Endothelial cell of umbilical vein (primary cell): ENCODE results near the gene FAM216A. TPM values are rescaled to one million over a fixed set of nuclear protein-coding genes. Genes with fewer than 3 reads are reported as not detected.

Source experiments
- BruUV-seq: library from RNA; stranded (reverse); fragments of 400-500 nt; replicated peaks from 2 replicates; lab custom pipeline; 2021; lab: Mats Ljungman, UMichigan
- CTCF ChIA-PET: fragments of 300-600, 350-600 bp; sonication (Branson Sonifier 250); formaldehyde crosslinking; loops from one replicate; lab custom pipeline; 2021; ENCODE audit warnings: antibody characterized with exemption, inconsistent platforms; lab: Charles Lee
- POLR2A ChIA-PET: fragments of 300-600, 350-600 bp; sonication (Branson Sonifier 250); formaldehyde crosslinking; loops from one replicate; lab custom pipeline; 2021; ENCODE audit warnings: antibody characterized with exemption, inconsistent platforms; lab: Charles Lee
- DNase-seq: peaks from one replicate; pipeline ENCODE4 v3.0.0-alpha.2; 2011; ENCODE audit warnings: low read depth, low spot score
- FAIRE-seq: peaks from 2 replicates; lab custom pipeline; 2011; peaks lifted over from hg19 to GRCh38; lab: Jason Lieb, UNC
- H2AFZ ChIP-seq: 2 replicates; pipeline ENCODE4 v1.6.0; 2012; ENCODE audit warnings: low read depth, low read length, control low read depth, inconsistent platforms
- H3K27ac ChIP-seq: 2 replicates; pipeline ENCODE4 v1.5.1; 2011; ENCODE audit warnings: low read depth, mild to moderate bottlenecking, control low read depth, low read length, moderate library complexity; ENCODE audit not compliant: insufficient read depth
- H3K27me3 ChIP-seq, 2 experiments: 2 replicates each; pipeline versions ENCODE4 v1.6.0 to v1.6.1; 2011; ENCODE audit warnings: low read length in 2 of 2, mixed read lengths in 1 of 2; ENCODE audit not compliant: control insufficient read depth in 2 of 2, insufficient read depth in 2 of 2
- H3K36me3 ChIP-seq, 2 experiments: 2 replicates in 1 of 2; 3 replicates in 1 of 2; pipeline ENCODE4 v1.5.1; 2011; ENCODE audit warnings: low read length in 2 of 2, mild to moderate bottlenecking in 1 of 2, moderate library complexity in 1 of 2; ENCODE audit not compliant: control insufficient read depth in 2 of 2, insufficient read depth in 2 of 2; ENCODE audit errors: extremely low read depth in 1 of 2
- H3K4me1 ChIP-seq: 3 replicates; pipeline ENCODE4 v1.5.1; 2011; ENCODE audit warnings: mild to moderate bottlenecking, low read length; ENCODE audit not compliant: control insufficient read depth, insufficient read depth; ENCODE audit errors: extremely low read depth
- H3K4me2 ChIP-seq: 2 replicates; pipeline ENCODE4 v1.6.1; 2011; ENCODE audit warnings: low read length, control low read depth, mixed read lengths; ENCODE audit not compliant: insufficient read depth
- H3K4me3 ChIP-seq, 3 experiments: fragments of 200-600 bp in 1 of 3; sonication (generic), shearing (Covaris generic) in 1 of 3; replicated peaks in 1 of 3; 2 replicates each; pipeline ENCODE4 v1.5.1; 2011 to 2016; ENCODE audit warnings: control low read depth in 3 of 3, low read length in 3 of 3, mild to moderate bottlenecking in 2 of 3, inconsistent platforms in 1 of 3, low read depth in 1 of 3, moderate library complexity in 1 of 3; ENCODE audit not compliant: insufficient read depth in 1 of 3
- H3K79me2 ChIP-seq: 2 replicates; pipeline ENCODE4 v1.6.0; 2012; ENCODE audit warnings: low read length, inconsistent platforms; ENCODE audit not compliant: control insufficient read depth, insufficient read depth
- H3K9ac ChIP-seq: replicated peaks from 2 replicates; pipeline ENCODE3; 2011; ENCODE audit warnings: low read length, control low read depth; ENCODE audit not compliant: insufficient read depth; ENCODE audit errors: extremely low read depth
- H3K9me1 ChIP-seq: replicated peaks from 3 replicates; pipeline ENCODE4 v1.6.0; 2011; ENCODE audit warnings: mild to moderate bottlenecking, low read length; ENCODE audit not compliant: control insufficient read depth, insufficient read depth; ENCODE audit errors: extremely low read depth
- H3K9me3 ChIP-seq: replicated peaks from 2 replicates; pipeline ENCODE4 v1.5.1; 2012; ENCODE audit warnings: low read length, inconsistent platforms; ENCODE audit not compliant: control insufficient read depth, insufficient read depth
- H4K20me1 ChIP-seq: replicated peaks from 2 replicates; pipeline ENCODE3; 2011; ENCODE audit warnings: mild to moderate bottlenecking, low read length; ENCODE audit not compliant: control insufficient read depth, insufficient read depth; ENCODE audit errors: extremely low read depth
- EZH2 ChIP-seq: IDR thresholded peaks from 2 replicates; pipeline ENCODE4 v1.6.1; 2012; ENCODE audit warnings: borderline replicate concordance, low read depth, mild to moderate bottlenecking, moderate library complexity, low read length, inconsistent platforms; ENCODE audit not compliant: severe bottlenecking
- FOS ChIP-seq: IDR thresholded peaks from 2 replicates; pipeline ENCODE4 v1.6.1; 2011; ENCODE audit warnings: mild to moderate bottlenecking, low read length, moderate library complexity, borderline replicate concordance; ENCODE audit not compliant: insufficient read depth
- GATA2 ChIP-seq: IDR thresholded peaks from 2 replicates; pipeline ENCODE4 v1.7.0; 2011; ENCODE audit warnings: low read depth, mild to moderate bottlenecking, moderate library complexity, mixed read lengths, low read length; ENCODE audit not compliant: insufficient read length, insufficient read depth
- JUN ChIP-seq: IDR thresholded peaks from 2 replicates; pipeline ENCODE4 v1.6.1; 2011; ENCODE audit warnings: borderline replicate concordance, low read depth; ENCODE audit not compliant: insufficient read length, insufficient read depth
- MYC ChIP-seq: IDR thresholded peaks from one replicate; pipeline ENCODE4 v1.6.1; 2011; ENCODE audit warnings: mild to moderate bottlenecking, low read depth, low read length
- POLR2A ChIP-seq: IDR thresholded peaks from 2 replicates; pipeline ENCODE4 v1.6.1; 2012; ENCODE audit warnings: low read depth, mild to moderate bottlenecking, control low read depth, low read length
- POLR2AphosphoS5 ChIP-seq: IDR thresholded peaks from 2 replicates; pipeline ENCODE4 v1.6.1; 2012; ENCODE audit warnings: low read depth, mild to moderate bottlenecking, control low read depth, low read length, moderate library complexity; ENCODE audit not compliant: insufficient read depth
- dilution Hi-C: fragments of 300-500 bp; cut with MboI; formaldehyde crosslinking; loops from one replicate; pipeline ENCODE4 v1.15.0; 2019; ENCODE audit warnings: low sequenced_read_pairs; ENCODE audit not compliant: extremely low pct_ligation_motif_present
- intact Hi-C: fragments of 100-400 bp; cut with micrococcal nuclease; formaldehyde crosslinking; loops from one replicate; pipeline ENCODE4 v1.10.0; 2022
- polyA plus RNA-seq, 4 experiments: library from polyadenylated mRNA; depleted of rRNA in 3 of 4; stranded (reverse) in 3 of 4; unstranded in 1 of 4; fragments of >200 nt; gene quantifications; 2 replicates each; pipeline versions ENCODE4 v1.2.1 to v1.2.3, GENCODE V29; 2011 to 2012; ENCODE audit warnings: missing spikeins in 1 of 4
- total RNA-seq: library from RNA; stranded (reverse); gene quantifications from 2 replicates; pipeline ENCODE4 v1.2.3, GENCODE V29; 2021
- TF ChIP-seq, protein P1 (sequence below): IDR thresholded peaks from 2 replicates; pipeline ENCODE4 v1.6.1; 2011; ENCODE audit not compliant: insufficient read depth, insufficient read length
- TF ChIP-seq, protein P2 (sequence below), 2 donors: IDR thresholded peaks; 1 replicate in 1 of 2; 2 replicates in 1 of 2; pipeline ENCODE4 v1.5.1; 2011; ENCODE audit warnings: low read length in 2 of 2, mild to moderate bottlenecking in 2 of 2, moderate library complexity in 2 of 2, control low read depth in 1 of 2, inconsistent platforms in 1 of 2, low read depth in 1 of 2; ENCODE audit not compliant: insufficient read depth in 1 of 2; ENCODE audit errors: extremely low read depth in 1 of 2

The FAM216A gene
- total and polyA plus RNA-seq, 2 donors (not counting 3 experiments of a cell fraction or from before 2014, with no cell fraction given): 11.6 to 11.7 TPM

DNA sequence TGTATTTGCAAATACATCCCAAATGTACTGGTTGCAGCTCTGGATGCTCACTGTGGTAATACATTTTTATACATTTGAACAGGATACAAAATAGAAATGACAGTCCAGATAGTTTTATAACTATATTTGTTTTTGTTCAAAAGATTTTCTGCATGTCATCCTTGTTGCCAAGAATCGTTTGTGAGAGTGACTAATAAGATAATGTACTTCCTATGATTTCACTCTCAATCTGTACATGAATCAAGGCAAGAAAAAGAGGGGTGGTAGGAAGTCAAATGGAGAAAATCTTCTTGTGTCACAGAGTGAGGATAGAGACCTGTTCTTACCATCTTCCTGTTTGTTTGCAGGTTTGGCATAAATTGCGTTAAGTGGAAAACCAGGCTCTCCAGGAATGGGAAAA is 32.4 kb upstream of the FAM216A start:
- dilution Hi-C loops (no loop called here), intact Hi-C loops (no loop called here)
- no peak overlapping the region for H3K9ac ChIP-seq
- H3K36me3 ChIP-seq: peaks cover 7 to 16% of the 10 kb centered on the region in 2 experiments
- DNase-seq (peak; percentile 30), FAIRE-seq (peak; percentile 83)
- ChIA-PET CTCF (no interaction called here), POLR2A (no interaction called here)
- no peaks in the 10 kb centered on the region for H3K9me1 ChIP-seq
- peak; percentile 7 for TF ChIP-seq JUN
- no peak for TF ChIP-seq POLR2AphosphoS5
- peak; percentile 54 for TF ChIP-seq FOS
- TF ChIP-seq GATA2: peak; percentile 18
- TF ChIP-seq MYC: no peak
- H3K9me3 ChIP-seq: no peaks in the 10 kb centered on the region
- peaks cover 2% of the 10 kb centered on the region for H3K79me2 ChIP-seq
- H3K27ac ChIP-seq: peak overlapping the region; percentile 53
- H3K4me3 ChIP-seq: no peak overlapping the region
- H3K4me1 ChIP-seq: peaks cover 14% of the 10 kb centered on the region
- no peak overlapping the region for H2AFZ ChIP-seq
- H3K27me3 ChIP-seq: no peaks in the 10 kb centered on the region
- no TSS peak for BruUV-seq
- H3K4me2 ChIP-seq: peak overlapping the region; percentile 8
- H4K20me1 ChIP-seq: no peaks in the 10 kb centered on the region

DNA sequence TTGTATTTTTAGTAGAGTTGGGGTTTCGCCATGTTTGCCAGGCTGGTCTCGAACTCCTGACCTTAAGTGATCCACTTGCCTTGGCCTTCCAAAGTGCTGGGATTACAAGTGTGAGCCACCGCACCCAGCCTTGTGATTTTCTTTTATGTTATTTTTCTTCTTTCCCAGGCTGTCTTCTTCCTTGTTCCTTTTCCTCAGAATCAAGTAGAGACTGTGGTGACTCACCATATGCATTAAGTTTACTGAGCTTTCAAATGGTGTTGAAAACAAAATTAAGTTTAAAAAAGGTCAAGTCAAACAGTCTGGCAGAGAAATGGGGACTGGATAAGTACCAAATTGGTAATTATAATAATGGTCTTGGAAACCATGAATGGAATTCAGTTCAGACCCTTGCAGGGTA is 24.2 kb upstream of the FAM216A start:
- Histone ChIP-seq H3K9ac (no peak overlapping the region), H4K20me1 (no peaks in the 10 kb centered on the region), H3K27ac (no peak overlapping the region), H2AFZ (no peak overlapping the region), H3K79me2 (peaks cover 45% of the 10 kb centered on the region), H3K9me3 (no peaks in the 10 kb centered on the region), H3K9me1 (no peaks in the 10 kb centered on the region), H3K36me3 (peaks cover 0 to 13% of the 10 kb centered on the region in 2 experiments), H3K4me3 (no peak overlapping the region), H3K27me3 (no peaks in the 10 kb centered on the region), H3K4me1 (peaks cover 5% of the 10 kb centered on the region), H3K4me2 (no peak overlapping the region)
- POLR2A ChIA-PET: no interaction called here
- FAIRE-seq: no peak
- intact Hi-C loops: no loop called here
- DNase-seq: no peak
- CTCF ChIA-PET: interaction anchor here (1.3 to 1.9 kb wide), 2 partner anchors 13 to 156 kb away, joined by 8 read pairs; no protein-coding TSS in a partner anchor
- dilution Hi-C loops: no loop called here
- BruUV-seq: no TSS peak
- TF ChIP-seq EZH2: no peak
- TF ChIP-seq, protein P1, sequence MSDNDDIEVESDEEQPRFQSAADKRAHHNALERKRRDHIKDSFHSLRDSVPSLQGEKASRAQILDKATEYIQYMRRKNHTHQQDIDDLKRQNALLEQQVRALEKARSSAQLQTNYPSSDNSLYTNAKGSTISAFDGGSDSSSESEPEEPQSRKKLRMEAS: no peak
- no peak for TF ChIP-seq JUN
- no peak for TF ChIP-seq GATA2
- no peak for TF ChIP-seq POLR2A
- TF ChIP-seq, protein P2, sequence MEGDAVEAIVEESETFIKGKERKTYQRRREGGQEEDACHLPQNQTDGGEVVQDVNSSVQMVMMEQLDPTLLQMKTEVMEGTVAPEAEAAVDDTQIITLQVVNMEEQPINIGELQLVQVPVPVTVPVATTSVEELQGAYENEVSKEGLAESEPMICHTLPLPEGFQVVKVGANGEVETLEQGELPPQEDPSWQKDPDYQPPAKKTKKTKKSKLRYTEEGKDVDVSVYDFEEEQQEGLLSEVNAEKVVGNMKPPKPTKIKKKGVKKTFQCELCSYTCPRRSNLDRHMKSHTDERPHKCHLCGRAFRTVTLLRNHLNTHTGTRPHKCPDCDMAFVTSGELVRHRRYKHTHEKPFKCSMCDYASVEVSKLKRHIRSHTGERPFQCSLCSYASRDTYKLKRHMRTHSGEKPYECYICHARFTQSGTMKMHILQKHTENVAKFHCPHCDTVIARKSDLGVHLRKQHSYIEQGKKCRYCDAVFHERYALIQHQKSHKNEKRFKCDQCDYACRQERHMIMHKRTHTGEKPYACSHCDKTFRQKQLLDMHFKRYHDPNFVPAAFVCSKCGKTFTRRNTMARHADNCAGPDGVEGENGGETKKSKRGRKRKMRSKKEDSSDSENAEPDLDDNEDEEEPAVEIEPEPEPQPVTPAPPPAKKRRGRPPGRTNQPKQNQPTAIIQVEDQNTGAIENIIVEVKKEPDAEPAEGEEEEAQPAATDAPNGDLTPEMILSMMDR (IDR thresholded peaks at IDR 0.05; ENCODE audit: extremely low read depth in 1 of 2, insufficient read depth in 1 of 2, low read depth in 1 of 2, low read length in 2 of 2): no peak
- TF ChIP-seq FOS: no peak
- TF ChIP-seq MYC: no peak
- TF ChIP-seq POLR2AphosphoS5: no peak
